Natural killer cell (primary cell): Measurements from ENCODE around the gene EARS2. TPM values are rescaled to one million over a fixed set of nuclear protein-coding genes. Genes with fewer than 3 reads are reported as not detected.

Experiments
- ATAC-seq, 3 donors: fragments of 150-1000 bp in 2 of 3; fragments of 200-7000 bp in 1 of 3; cut with Tn5 transposase; 1 replicate in 1 of 3; 2 replicates in 2 of 3; pipeline ENCODE4 v1.10.0; 2021; ENCODE audit warnings: mild to moderate bottlenecking in 2 of 3, moderate library complexity in 2 of 3
- DNase-seq, 2 donors: peaks; one replicate each; pipeline versions ENCODE4 v3.0.0 to v3.0.0-alpha.2; 2013 to 2021; ENCODE audit warnings: mixed read lengths in 1 of 2
- H3K27ac ChIP-seq: one replicate; pipeline ENCODE4 v1.5.1; 2013; ENCODE audit warnings: mild to moderate bottlenecking, low read length
- H3K27me3 ChIP-seq: one replicate; pipeline ENCODE4 v1.6.1; 2013; ENCODE audit warnings: low read length; ENCODE audit not compliant: control insufficient read depth, insufficient read depth
- H3K36me3 ChIP-seq: one replicate; pipeline ENCODE4 v1.6.1; 2013; ENCODE audit warnings: low read length; ENCODE audit not compliant: control insufficient read depth, insufficient read depth
- H3K4me1 ChIP-seq: one replicate; pipeline ENCODE4 v1.6.1; 2013; ENCODE audit warnings: low read length; ENCODE audit not compliant: control insufficient read depth, insufficient read depth
- H3K4me3 ChIP-seq: one replicate; pipeline ENCODE4 v1.5.1; 2013; ENCODE audit warnings: low read length
- H3K9me3 ChIP-seq: one replicate; pipeline ENCODE4 v1.6.1; 2013; ENCODE audit warnings: low read length; ENCODE audit not compliant: control insufficient read depth, insufficient read depth
- H3K27ac Mint-ChIP-seq, 2 donors: one replicate each; pipeline ENCODE4 v1.8.0; 2022; ENCODE audit warnings: mild to moderate bottlenecking in 2 of 2, mixed read lengths in 2 of 2, moderate library complexity in 1 of 2
- H3K27me3 Mint-ChIP-seq, 2 donors: one replicate each; pipeline ENCODE4 v1.8.0; 2022; ENCODE audit warnings: low read depth in 2 of 2, mixed read lengths in 2 of 2
- H3K36me3 Mint-ChIP-seq: one replicate; pipeline ENCODE4 v1.8.0; 2022; ENCODE audit warnings: mixed read lengths
- H3K4me1 Mint-ChIP-seq, 2 donors: one replicate each; pipeline ENCODE4 v1.8.0; 2022; ENCODE audit warnings: mixed read lengths in 2 of 2
- H3K4me3 Mint-ChIP-seq: one replicate; pipeline ENCODE4 v1.8.0; 2022; ENCODE audit warnings: mild to moderate bottlenecking, moderate library complexity, mixed read lengths
- H3K9me3 Mint-ChIP-seq, 2 donors: one replicate each; pipeline ENCODE4 v1.8.0; 2022; ENCODE audit warnings: mixed read lengths in 2 of 2
- CTCF ChIP-seq: fragments of 200-600 bp; IDR thresholded peaks from one replicate; pipeline ENCODE4 v1.8.0; 2022; ENCODE audit warnings: antibody characterized with exemption
- WGBS: methylation state at CpG from one replicate; pipeline ENCODE4 v1.1.7; 2013; ENCODE audit warnings: missing lambda C conversion rate; ENCODE audit not compliant: insufficient coverage; 5-methylcytosine and 5-hydroxymethylcytosine counted together
- intact Hi-C: fragments of 100-400 bp; cut with micrococcal nuclease; formaldehyde crosslinking; loops from one replicate; pipeline ENCODE4 v1.14.2; 2022
- total RNA-seq, 4 donors: library from RNA; stranded (reverse); fragments of 120-200 nt in 1 of 4; gene quantifications; one replicate each; pipeline versions ENCODE4 v1.2.3 to v1.2.4, GENCODE V29; 2013 to 2022

EARS2 gene
- total RNA-seq, 3 donors from 2014 or later (not counting 1 experiment from before 2014, with no cell fraction given): 12.1 to 14.2 (median 12.4) TPM

DNA sequence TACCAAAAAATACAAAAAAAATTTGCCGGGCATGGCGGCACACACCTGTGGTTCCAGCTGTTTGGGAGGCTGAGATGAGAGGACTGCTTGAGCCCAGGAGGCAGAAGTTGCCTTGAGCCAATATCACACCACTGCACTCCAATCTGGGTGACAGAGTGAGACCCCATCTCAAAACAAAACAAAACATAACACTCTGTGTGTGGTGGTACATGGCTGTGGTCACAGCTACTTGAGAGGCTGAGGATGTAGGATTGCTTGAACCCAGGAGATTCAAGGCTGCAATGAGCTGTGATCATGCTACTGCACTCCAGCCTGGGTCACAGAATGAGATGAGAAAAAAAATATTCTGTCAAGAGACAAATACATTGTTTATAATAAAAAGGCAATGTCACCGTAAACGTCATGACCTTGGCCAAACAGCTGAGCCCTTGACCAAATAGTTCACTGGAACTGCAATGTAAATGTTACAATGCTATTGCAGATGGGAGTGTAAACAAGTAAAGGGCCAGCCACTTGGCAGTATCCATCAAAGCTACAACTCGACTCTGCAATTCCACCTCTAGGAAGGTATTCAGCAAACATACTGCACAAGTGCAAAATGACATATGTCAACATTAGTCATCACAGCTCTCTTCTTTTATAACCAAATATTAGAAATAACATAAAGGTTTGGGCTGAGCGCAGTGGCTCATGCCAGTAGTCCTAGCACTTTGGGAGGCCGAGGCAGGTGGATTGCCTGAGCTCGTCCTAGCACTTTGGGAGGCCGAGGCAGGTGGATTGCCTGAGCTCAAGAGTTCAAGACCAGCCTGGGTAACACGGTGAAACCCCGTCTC, 16.9 kb downstream of the EARS2 start:
- ATAC-seq (no peak), DNase-seq (no peak)
- peaks cover 26% of the 10 kb centered on the region for H3K36me3 ChIP-seq
- 96% methylated on average over 9 of the region's 11 CpGs for WGBS
- H3K4me1 ChIP-seq: no peaks in the 10 kb centered on the region
- H3K9me3 ChIP-seq: no peaks in the 10 kb centered on the region
- Mint-ChIP-seq H3K36me3 (no peaks in the 10 kb centered on the region), H3K4me1 (no peaks in the 10 kb centered on the region), H3K27ac (no peak overlapping the region), H3K4me3 (no peak overlapping the region), H3K9me3 (no peaks in the 10 kb centered on the region), H3K27me3 (no peaks in the 10 kb centered on the region)
- no peak overlapping the region for H3K4me3 ChIP-seq
- intact Hi-C loops: no loop called here
- H3K27me3 ChIP-seq: no peaks in the 10 kb centered on the region
- H3K27ac ChIP-seq: no peak overlapping the region
- TF ChIP-seq CTCF: no peak

DNA sequence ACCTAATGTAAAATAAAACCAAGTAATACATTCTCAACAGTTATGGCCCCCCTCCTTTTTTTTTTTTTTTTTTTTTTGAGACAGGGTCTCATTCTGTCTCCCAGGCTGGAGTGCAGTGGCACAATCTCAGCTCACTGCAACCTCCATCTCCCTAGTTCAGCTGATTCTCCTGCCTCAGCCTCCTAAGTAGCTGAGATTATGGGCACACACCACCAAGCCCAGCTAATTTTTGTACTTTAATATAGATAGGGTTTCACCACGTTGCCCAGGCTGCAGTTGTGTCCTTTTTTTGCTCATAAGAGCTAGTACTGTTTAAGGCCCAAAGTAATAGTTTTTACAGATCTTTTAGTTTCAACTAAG, 18.3 kb downstream of the EARS2 start:
- ATAC-seq (no peak), DNase-seq (no peak)
- H3K4me3 Mint-ChIP-seq: no peak overlapping the region
- no peak overlapping the region for H3K27ac ChIP-seq
- intact Hi-C loops: no loop called here
- WGBS: 100% methylated on average over 1 of the region's 1 CpG
- no peaks in the 10 kb centered on the region for H3K9me3 ChIP-seq
- H3K36me3 Mint-ChIP-seq: no peaks in the 10 kb centered on the region
- no peak overlapping the region for H3K4me3 ChIP-seq
- no peaks in the 10 kb centered on the region for H3K27me3 Mint-ChIP-seq
- no peak for TF ChIP-seq CTCF
- H3K9me3 Mint-ChIP-seq: no peaks in the 10 kb centered on the region
- no peaks in the 10 kb centered on the region for H3K27me3 ChIP-seq
- H3K27ac Mint-ChIP-seq: no peak overlapping the region
- no peaks in the 10 kb centered on the region for H3K4me1 ChIP-seq
- peaks cover 29% of the 10 kb centered on the region for H3K36me3 ChIP-seq
- no peaks in the 10 kb centered on the region for H3K4me1 Mint-ChIP-seq

GRCh38 chr16:23537390-23537789, 19.8 kb downstream of the EARS2 start:
- no peaks in the 10 kb centered on the region for H3K27me3 Mint-ChIP-seq
- no peak for TF ChIP-seq CTCF
- Histone ChIP-seq H3K4me1 (no peaks in the 10 kb centered on the region), H3K4me3 (no peak overlapping the region), H3K27me3 (no peaks in the 10 kb centered on the region), H3K36me3 (peaks cover 37% of the 10 kb centered on the region), H3K9me3 (no peaks in the 10 kb centered on the region), H3K27ac (no peak overlapping the region)
- H3K4me1 Mint-ChIP-seq: no peaks in the 10 kb centered on the region
- no peaks in the 10 kb centered on the region for H3K36me3 Mint-ChIP-seq
- ATAC-seq (no peak), DNase-seq (no peak)
- no peak overlapping the region for H3K4me3 Mint-ChIP-seq
- WGBS: 85% methylated on average over 2 of the region's 3 CpGs
- no peak overlapping the region for H3K27ac Mint-ChIP-seq
- H3K9me3 Mint-ChIP-seq: no peaks in the 10 kb centered on the region
- intact Hi-C loops: no loop called here

DNA sequence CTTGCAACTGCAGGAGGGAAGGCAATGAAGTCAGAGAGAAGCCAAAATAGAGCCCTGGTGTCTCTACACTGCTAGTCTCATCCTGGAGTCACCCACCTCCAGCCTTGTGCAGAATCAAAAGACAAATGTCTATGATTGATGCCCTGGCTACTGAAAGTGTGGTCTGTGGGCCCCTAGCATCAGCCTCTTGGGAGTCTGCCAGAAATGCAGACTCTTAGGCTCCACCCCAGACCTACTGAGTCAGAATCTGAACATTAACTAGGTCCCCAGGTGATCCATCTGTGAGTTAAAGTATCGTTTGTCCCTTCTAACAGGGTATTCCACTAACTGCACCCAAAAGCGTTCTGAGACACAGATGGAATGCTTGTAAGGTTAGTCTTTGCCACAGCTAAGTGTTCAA, 21.2 kb downstream of the EARS2 start:
- Histone ChIP-seq H3K36me3 (peaks cover 47% of the 10 kb centered on the region), H3K27me3 (no peaks in the 10 kb centered on the region), H3K4me1 (no peaks in the 10 kb centered on the region), H3K27ac (no peak overlapping the region), H3K9me3 (no peaks in the 10 kb centered on the region), H3K4me3 (no peak overlapping the region)
- WGBS: 91% methylated on average over 2 of the region's 2 CpGs
- intact Hi-C loops: no loop called here
- no peaks in the 10 kb centered on the region for H3K4me1 Mint-ChIP-seq
- no peaks in the 10 kb centered on the region for H3K9me3 Mint-ChIP-seq
- no peak for TF ChIP-seq CTCF
- no peak overlapping the region for H3K4me3 Mint-ChIP-seq
- ATAC-seq (no peak), DNase-seq (no peak)
- no peak overlapping the region for H3K27ac Mint-ChIP-seq
- no peaks in the 10 kb centered on the region for H3K27me3 Mint-ChIP-seq
- no peaks in the 10 kb centered on the region for H3K36me3 Mint-ChIP-seq
